ENCODE results near the gene PDYN.

Gene PDYN

GRCh38 chr20:1949347-1950100, 44.3 kb downstream of the PDYN start:
- no peak for DNase-seq

DNA sequence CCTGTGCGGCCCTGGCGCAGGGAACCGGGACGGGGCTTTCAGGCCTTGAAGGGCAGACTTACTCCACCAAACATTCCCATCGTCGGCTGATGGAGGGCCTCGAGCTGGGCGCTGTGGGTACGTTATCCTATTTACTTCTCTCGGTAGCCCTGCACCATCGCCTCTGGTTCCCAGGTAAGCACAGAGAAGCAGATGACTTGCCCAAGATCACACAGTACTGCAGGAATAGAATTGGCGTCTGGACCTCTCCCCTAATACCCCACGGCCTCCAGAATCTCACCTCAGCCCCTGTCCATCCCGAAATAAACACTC, 46.4 kb downstream of the PDYN start:
- DNase-seq: no peak

- DNase-seq: no peak
Measured at GRCh38 chr20:1946762-1947534, 46.9 kb downstream of the PDYN start.

DNA sequence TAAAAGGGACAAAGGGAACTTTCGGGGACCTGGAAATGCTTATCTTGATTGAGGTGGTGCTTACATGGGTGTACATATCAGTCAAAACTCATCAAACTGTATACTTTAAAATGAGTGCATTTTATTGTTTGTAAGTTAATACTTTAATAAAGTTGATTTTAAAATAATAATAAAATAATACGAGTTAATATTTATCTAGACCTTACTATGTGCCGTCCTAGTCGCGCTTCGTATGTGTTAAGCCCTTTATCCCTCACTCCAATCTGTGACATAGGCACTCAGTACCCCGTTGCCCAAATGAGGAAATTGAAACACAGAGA, 47.5 kb downstream of the PDYN start:
- no peak for DNase-seq

DNA sequence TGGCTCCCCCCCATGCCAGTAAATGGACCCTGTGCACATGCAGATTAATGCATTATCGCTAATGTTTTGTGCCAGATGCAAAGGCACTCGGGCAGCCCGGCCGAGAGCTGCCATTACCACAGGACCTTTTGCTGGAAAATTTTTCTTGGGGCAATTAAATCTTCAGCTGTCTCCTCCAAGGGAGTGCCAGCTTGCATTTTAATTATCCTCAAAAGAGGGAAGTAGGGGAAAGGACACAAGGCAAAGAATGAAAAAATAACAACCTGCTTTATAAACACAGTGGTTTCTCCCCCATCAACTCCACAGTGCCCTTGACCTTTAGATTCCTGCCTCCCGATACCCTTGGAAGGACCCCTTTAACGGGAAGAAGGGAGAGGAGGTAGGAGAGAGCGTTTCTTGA, 48.2 kb downstream of the PDYN start:
- DNase-seq: no peak

DNA sequence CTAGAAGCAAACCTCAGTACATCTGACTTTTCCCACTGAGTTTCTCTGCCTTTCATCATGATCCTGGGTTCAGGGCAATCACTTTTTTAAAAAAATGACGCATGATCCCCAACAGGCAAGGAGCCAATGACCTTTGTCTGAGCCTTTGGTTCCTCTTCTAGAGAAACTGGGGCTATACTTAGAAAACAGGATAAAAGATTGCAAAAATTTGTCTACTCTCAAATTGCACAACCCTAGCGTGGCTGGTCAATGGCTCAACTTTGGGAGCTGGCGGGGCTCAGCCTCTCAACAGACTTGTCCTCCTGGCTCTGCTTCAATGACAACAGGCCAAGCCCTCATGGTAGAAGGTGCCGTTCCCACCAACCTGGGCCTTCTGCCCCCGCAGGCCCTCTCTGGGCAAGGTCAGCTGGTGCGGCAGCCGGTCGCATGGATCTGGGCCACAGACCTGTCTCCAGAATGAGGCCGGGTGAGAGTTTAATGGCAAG, 48.7 kb downstream of the PDYN start:
- no peak for DNase-seq

DNA sequence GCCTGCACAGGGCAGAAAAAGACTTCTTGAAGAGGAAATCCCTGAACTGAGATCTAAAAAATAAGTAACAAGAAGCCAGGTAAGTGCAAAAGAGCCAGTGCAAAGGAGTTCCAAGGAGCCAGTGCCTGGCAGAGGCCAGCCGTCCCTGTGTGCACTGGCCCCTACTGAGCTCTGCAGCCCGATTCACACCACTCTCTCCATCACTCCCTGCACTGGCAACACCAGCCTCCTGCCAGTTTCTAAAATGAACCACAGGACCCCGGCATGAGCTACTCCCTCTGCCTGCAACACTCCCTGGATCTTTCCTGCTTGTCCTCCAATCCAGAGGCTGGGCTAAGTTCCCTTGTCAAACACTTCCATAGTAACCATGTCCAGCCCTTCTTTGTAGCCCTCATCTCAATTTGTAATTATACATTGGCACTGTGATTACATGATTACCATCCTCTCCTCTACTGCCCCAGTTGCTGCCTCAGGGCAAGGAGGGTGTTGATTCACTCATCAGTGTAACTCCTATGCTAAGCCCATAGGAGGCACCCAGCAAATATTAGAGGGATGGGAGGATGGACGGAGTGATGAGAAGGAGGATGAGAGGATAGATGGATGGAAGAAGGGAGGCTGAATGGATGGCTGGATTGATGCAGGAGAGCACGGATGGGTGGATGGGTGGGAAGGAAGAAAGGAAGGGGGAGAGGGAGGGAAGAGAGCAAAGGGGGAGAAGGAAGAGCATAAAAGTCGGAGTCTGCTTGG, 49.3 kb downstream of the PDYN start:
- no peak for DNase-seq

GRCh38 chr20:1943275-1944002, 50.4 kb downstream of the PDYN start:
- no peak for DNase-seq

DNA sequence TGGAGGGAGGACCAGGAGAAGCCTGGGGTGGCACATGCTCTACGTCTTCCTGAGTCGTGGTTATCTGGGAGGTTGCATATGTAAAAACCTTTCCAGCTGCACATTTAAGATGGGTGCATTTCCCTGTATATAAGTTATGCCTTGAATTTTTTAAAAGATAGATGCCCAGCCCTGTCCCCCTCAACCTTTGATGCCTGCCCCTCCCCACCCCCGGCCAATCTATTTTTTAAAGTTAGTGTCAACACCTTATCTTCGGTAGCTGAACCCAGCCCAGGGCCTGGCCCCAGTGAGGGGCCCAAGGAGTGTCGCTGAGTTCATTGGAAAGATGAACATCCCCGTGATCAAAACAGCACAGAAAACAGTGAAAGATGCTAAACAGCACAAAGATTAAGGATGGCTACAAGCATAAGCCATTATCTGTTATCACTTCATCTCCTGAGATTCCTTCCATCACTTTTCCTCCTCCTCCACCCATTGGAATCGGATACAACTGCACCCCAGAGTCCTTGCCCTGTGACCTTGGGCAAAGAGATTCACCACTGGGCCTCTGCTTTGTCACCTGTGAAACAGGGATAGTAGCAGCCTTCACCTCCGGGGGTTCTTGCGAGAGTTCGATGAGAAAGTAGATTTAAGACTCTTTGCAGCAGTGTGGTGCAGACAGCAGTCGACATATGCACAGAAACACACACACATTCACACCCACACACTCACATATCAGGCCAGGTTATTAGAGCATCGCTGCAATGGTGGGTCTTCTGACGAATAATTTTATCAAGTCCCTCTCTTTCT, 51.2 kb downstream of the PDYN start:
- no peak for DNase-seq

GRCh38 chr20:1942061-1942460, 51.8 kb downstream of the PDYN start:
- DNase-seq: no peak

GRCh38 chr20:1941226-1941625, 52.6 kb downstream of the PDYN start:
- DNase-seq: no peak

- DNase-seq: no peak
Measured at GRCh38 chr20:1940581-1940980, 53.3 kb downstream of the PDYN start.

GRCh38 chr20:1939270-1939595, 54.6 kb downstream of the PDYN start:
- DNase-seq: no peak

DNA sequence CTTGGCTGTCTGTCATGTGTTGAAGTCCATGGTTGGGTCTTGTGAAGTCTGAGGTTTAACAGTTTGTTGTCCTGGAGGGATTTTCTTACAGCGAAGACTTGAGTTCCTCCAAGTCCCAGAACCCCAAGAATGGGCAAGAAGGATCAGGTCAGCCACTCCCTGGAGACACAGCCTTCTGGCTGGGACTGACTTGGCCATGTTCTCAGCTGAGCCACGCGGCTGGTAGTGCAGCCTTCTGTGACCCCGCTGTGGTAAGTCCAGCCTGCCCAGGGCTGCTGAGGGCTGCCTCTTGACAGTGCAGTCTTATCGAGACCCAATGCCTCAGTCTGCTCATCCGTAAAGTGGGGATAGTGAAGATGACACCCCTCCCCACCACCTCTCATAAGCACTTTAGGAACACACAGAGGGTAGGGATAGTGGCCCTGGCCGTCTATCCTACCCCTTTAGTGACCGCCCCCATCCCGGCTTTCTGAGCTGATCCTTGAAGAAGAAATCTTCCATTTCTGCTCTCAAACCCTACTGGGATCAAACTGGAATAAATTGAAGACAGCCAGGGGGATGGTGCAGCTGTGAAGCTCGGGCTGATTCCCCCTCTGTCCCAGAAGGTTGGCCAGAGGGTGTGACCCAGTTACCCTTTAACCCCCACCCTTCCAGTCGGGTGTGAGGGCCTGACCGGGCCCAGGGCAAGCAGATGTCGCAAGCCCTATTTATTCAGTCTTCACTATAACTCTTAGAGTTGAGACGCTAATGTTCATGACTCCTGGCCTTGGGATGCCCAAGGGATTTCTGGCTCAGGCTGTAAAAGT, 55.2 kb downstream of the PDYN start:
- no peak for DNase-seq

DNA sequence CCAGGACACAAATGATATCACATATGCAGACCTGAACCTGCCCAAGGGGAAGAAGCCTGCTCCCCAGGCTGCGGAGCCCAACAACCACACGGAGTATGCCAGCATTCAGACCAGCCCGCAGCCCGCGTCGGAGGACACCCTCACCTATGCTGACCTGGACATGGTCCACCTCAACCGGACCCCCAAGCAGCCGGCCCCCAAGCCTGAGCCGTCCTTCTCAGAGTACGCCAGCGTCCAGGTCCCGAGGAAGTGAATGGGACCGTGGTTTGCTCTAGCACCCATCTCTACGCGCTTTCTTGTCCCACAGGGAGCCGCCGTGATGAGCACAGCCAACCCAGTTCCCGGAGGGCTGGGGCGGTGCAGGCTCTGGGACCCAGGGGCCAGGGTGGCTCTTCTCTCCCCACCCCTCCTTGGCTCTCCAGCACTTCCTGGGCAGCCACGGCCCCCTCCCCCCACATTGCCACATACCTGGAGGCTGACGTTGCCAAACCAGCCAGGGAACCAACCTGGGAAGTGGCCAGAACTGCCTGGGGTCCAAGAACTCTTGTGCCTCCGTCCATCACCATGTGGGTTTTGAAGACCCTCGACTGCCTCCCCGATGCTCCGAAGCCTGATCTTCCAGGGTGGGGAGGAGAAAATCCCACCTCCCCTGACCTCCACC, 56.4 kb downstream of the PDYN start:
- DNase-seq: no peak

- DNase-seq: no peak
Measured at GRCh38 chr20:1935696-1936366, 58.0 kb downstream of the PDYN start.

GRCh38 chr20:1934721-1935573, 58.9 kb downstream of the PDYN start:
- no peak for DNase-seq

DNA sequence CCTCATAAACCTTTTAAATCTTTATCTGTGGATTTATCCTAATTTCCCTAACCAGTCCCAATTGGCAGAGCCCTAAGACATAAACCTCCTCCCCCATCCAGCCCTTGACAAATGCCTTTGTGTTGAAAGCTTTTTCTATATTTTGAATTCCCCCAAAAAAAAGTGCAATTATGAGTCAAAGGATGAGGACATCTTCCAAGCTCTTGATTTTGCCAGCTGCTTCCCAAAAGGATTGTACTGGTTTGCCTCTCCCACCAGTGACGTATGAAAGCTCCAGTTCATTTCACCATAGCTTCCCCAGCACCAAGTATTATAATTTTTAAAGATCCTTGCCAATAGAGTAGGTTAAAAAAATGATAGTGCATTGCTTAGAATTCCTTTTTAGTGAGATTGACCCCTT, 59.7 kb downstream of the PDYN start:
- DNase-seq: no peak

GRCh38 chr20:1933465-1933870, 60.4 kb downstream of the PDYN start:
- DNase-seq: no peak

- DNase-seq: no peak
Measured at GRCh38 chr20:1932971-1933370, 60.9 kb downstream of the PDYN start.
